Subcutaneous preadipocyte (primary cell): Measurements from ENCODE around the gene SELENOK. TPM values are rescaled to one million over a fixed set of nuclear protein-coding genes. Genes with fewer than 3 reads are reported as not detected.

Experiments used
- total RNA-seq: library from RNA; depleted of rRNA; stranded (reverse); fragments of >200 nt; gene quantifications from 2 replicates; pipeline ENCODE4 v1.2.3, GENCODE V29; 2012

Gene SELENOK
- total RNA-seq: 9.6 and 13.1 TPM in 2 replicates

DNA sequence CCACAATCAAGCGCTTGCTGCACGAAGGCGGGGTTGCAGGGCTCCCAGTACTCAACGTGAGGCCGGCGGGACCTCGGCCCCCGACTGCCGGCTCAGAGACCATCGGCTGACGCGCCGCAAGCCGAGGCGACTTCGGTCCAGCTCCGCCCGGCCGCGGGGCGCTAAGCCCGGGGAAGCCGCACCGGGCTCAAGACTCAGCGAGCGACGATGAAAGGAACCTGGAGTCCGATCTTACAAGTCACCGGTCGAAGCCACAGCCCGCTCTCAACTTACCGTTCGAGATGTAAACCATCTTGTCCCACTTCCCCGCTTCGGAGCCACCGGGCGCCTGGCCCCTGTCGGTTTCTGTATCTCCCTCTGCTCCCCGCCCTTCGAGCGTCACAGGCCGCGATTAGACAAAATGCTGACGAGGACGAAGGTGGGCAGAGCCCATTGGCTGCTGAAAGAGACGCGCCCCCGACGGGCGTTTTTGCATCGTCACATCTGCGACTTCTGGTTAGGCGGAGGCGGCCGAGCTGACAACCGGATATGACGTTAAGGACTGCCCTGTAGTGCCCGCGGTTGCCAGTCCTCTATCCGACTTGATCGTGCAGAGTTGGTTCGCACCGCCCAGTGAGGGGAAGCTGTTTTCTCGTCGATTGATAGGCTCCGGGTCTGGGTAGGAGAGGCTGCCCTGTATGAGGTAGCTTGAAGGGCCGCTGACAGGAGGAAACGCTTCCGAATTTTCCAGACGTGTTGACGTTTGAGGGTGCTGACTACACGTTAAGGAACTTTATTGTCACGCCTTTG is at the start of gene SELENOK:
TSS of gene SELENOK (minus strand) at position 363 of the 789 bp plus-strand sequence.

DNA sequence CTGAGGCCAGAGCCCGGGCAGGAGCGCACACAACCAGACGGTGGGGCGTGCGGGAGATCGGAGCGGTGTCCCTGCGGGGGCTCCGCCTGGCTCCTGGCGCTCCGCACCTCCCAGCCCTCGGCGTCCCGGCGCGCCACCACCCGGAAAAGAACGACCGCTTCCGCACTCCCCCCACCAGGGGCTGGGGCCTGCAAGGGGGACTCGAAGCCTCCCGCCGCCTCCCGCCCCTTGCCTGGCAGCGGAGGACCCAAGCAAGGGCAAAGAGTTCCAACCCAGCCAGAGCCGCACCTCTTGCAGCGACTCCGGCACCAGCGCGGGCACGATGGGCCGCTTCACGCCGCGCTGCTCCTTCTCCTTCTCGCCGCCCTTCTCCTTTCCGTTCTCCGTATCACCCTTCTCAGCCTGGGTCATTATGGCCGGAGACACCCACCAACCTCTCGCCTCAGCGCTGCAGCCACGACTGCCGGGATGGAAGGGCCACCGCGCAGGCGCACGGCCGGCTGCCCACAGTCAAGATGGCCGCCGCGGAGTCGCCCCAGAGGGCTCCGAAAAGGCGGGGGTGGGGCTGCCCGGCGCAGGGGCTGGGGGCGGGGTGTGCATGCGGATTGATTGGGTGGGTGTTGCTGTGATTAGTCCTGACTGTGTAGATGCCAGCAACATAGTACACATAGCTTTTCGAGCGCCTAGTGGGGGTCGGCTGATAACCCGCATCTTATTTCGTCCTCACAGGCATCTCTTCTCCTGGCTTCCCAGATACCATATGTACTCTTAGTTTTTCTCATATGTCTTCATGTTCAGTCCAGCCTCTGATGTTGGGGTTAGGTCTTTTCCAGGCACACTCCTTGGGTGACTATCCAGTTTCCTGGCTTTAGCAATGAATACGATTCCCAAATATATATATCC is 9.7 kb downstream of the SELENOK start, which contains the start of gene ACTR8:
TSS of gene ACTR8 (minus strand) at position 462 of the 903 bp plus-strand sequence. CDS start at position 411, 51 bp downstream.

DNA sequence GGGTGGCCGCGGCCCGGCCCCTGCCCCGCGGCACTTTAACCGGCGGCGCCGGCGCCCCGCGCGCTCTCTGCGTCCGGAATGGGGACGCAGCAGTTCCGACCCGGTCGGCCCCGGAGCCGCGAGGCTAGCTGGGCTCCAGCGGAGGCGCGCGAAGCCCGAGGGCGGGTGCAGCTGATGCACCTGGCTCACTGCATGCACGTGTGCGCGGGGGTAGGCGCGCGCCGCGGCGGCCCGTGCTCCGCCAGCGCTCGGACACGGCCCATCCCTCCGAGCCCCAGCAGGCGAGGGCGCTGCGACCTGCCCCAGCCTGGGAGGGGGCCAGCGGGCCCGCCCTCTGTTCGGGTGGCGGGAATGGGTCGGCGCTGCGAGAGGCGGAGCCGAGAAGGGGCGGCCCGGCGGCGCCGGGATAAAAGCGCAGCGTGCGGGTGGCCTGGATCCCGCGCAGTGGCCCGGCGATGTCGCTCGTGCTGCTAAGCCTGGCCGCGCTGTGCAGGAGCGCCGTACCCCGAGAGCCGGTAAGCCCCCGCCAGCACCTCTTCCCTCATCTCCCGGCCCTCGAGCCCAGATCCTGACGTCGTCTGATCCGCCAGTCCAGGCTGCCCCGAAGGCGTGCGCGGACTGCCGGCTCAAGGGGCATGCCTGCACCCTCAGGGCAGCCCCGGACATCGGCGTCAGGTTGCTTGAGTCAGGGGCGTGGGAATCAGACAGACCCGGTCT is 45.4 kb downstream of the SELENOK start, which contains the start of the genes CHDH and IL17RB:
TSS of gene CHDH (minus strand) at position 286 of the 717 bp plus-strand sequence. CDS start 22,411 bp downstream, outside the sequence.
TSS of gene IL17RB (plus strand) at position 435 of the 717 bp plus-strand sequence. CDS start at position 456, 21 bp downstream.

Other genes with a start within 250 kb of the SELENOK start
- gene CHDH, start 45.4 kb downstream of the SELENOK start, total RNA-seq: under 0.01 and 0.37 TPM in 2 replicates
- gene IL17RB, start 45.3 kb downstream of the SELENOK start, total RNA-seq: under 0.01 TPM in 1 of 2 replicates, not detected in the other
- 24.6 and 25.6 TPM in 2 replicates for gene ACTR8, start 9.7 kb downstream of the SELENOK start, total RNA-seq
- gene CACNA2D3, start 230.7 kb upstream of the SELENOK start, total RNA-seq: under 0.01 TPM in 1 of 2 replicates, not detected in the other